ENCODE data around the gene FGFRL1. TPM values are rescaled to one million over a fixed set of nuclear protein-coding genes. Genes with fewer than 3 reads are reported as not detected.

The FGFRL1 gene
- total RNA-seq, 1 experiment from 2014 or later, result 59.5 TPM

DNA sequence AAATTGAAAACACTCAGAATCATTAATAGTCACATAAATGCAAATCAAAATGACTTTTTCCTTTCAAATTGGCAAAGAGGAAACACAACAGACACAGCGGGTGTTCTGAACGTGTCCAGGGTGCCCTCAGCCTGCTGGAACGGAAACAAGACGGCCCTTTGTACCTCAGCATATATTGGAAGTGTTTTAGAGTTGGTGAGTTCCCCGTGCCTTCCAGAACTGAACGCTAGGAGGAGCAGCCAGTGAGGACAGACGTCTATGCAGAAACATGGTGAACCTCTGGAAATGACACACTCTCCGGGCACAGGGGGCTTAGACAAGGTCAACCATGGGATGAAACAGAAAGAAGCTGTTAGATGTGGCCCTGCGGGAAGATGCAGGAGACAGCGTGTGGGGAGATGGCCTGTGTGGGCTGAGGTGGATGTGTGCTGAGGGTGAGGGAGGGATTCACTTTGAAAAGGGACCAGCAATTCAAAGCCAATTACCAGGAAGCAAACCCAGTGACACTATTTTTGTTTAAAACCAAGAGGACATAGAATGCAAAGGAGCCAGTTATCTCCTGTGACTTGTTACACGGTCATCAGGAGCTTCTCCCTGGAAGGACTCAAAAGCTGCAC, 61.5 kb downstream of the FGFRL1 start:
- POLR2A ChIA-PET (ENCODE audit: unreplicated experiment), result no interaction called here

GRCh38 chr4:1074077-1074476, 62.7 kb downstream of the FGFRL1 start:
- Histone ChIP-seq H3K9me2 (ENCODE audit: insufficient read depth) (no peaks in the 10 kb centered on the region), H2AFZ (no peak overlapping the region), H3K79me2 (ENCODE audit: low read depth) (no peaks in the 10 kb centered on the region), H4K20me1 (ENCODE audit: insufficient read depth) (no peaks in the 10 kb centered on the region), H3K4me1 (replicated peaks; ENCODE audit: insufficient read depth) (no peaks in the 10 kb centered on the region), H3K4me2 (no peak overlapping the region), H3K27ac (no peak overlapping the region), H3K36me3 (ENCODE audit: low read depth) (no peaks in the 10 kb centered on the region), H3K27me3 (ENCODE audit: insufficient read depth, low read depth) (no peaks in the 10 kb centered on the region), H3F3A (ENCODE audit: insufficient read depth, low read depth) (peaks cover 4% of the 10 kb centered on the region; the same call in 1 of the 2 replicates), H3K4me3 (no peak overlapping the region), H3K9me3 (ENCODE audit: insufficient read depth, low read depth) (no peaks in the 10 kb centered on the region)
- POLR2A ChIA-PET (ENCODE audit: unreplicated experiment), result no interaction called here
- CTCF ChIA-PET, result no interaction called here
- TF ChIP-seq CTCF (conservative IDR thresholded peaks at IDR 0.05), result no peak
- TF ChIP-seq EZH2 (IDR thresholded peaks at IDR 0.05; ENCODE audit: low read depth), result no peak
- no peak for DNase-seq
- BruUV-seq (replicated peaks), result no TSS peak
- intact Hi-C loops (cut with micrococcal nuclease; ENCODE audit: unreplicated experiment), result no loop called here

More for the DNA sequence above, 61.5 kb downstream of the FGFRL1 start:
- BruUV-seq (replicated peaks), result no TSS peak
- Histone ChIP-seq H3K4me1 (replicated peaks; ENCODE audit: insufficient read depth) (no peaks in the 10 kb centered on the region), H3K27ac (no peak overlapping the region), H3K4me3 (no peak overlapping the region), H3F3A (ENCODE audit: insufficient read depth, low read depth) (peaks cover 4% of the 10 kb centered on the region; the same call in 1 of the 2 replicates), H3K9me3 (ENCODE audit: insufficient read depth, low read depth) (no peaks in the 10 kb centered on the region), H4K20me1 (ENCODE audit: insufficient read depth) (no peaks in the 10 kb centered on the region), H2AFZ (no peak overlapping the region), H3K79me2 (ENCODE audit: low read depth) (no peaks in the 10 kb centered on the region), H3K4me2 (no peak overlapping the region), H3K9me2 (ENCODE audit: insufficient read depth) (no peaks in the 10 kb centered on the region), H3K36me3 (ENCODE audit: low read depth) (no peaks in the 10 kb centered on the region), H3K27me3 (ENCODE audit: insufficient read depth, low read depth) (no peaks in the 10 kb centered on the region)
- TF ChIP-seq CTCF (conservative IDR thresholded peaks at IDR 0.05) (peak; percentile 61), EZH2 (IDR thresholded peaks at IDR 0.05; ENCODE audit: low read depth) (no peak)
- DNase-seq, result no peak
- intact Hi-C loops (cut with micrococcal nuclease; ENCODE audit: unreplicated experiment), result no loop called here
- CTCF ChIA-PET, result no interaction called here

DNA sequence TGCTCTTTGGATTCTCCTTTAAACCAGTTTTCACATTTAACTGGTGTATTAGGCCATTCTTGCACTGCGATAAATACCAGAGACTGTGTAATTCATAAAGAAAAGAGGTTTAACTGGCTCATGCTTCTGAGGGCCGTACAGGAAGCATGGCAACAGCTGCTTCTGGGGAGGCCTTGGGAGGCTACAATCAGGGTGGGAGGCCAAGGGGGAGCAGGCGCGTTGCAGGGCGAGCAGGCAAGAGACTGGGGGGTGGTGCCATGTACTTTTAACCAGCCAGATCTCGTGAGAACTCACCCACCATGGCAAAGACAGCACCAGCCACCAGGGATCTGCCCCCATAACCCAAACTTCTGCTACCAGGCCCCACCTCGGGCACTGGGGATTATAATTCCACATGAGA, 63.8 kb downstream of the FGFRL1 start:
- H3K36me3 ChIP-seq (ENCODE audit: low read depth), result no peaks in the 10 kb centered on the region
- no TSS peak for BruUV-seq (replicated peaks)
- ChIA-PET CTCF (no interaction called here), POLR2A (ENCODE audit: unreplicated experiment) (no interaction called here)
- no peak for DNase-seq
- TF ChIP-seq CTCF (conservative IDR thresholded peaks at IDR 0.05) (no peak), EZH2 (IDR thresholded peaks at IDR 0.05; ENCODE audit: low read depth) (no peak)
- H3K27me3 ChIP-seq (ENCODE audit: insufficient read depth, low read depth), result no peaks in the 10 kb centered on the region
- no peak overlapping the region for H2AFZ ChIP-seq
- intact Hi-C loops (cut with micrococcal nuclease; ENCODE audit: unreplicated experiment), result no loop called here
- H3K4me1 ChIP-seq (replicated peaks; ENCODE audit: insufficient read depth), result no peaks in the 10 kb centered on the region
- no peak overlapping the region for H3K4me2 ChIP-seq
- H3K79me2 ChIP-seq (ENCODE audit: low read depth), result no peaks in the 10 kb centered on the region
- peaks cover 4% of the 10 kb centered on the region; the same call in 1 of the 2 replicates for H3F3A ChIP-seq (ENCODE audit: insufficient read depth, low read depth)
- H3K27ac ChIP-seq, result no peak overlapping the region
- H4K20me1 ChIP-seq (ENCODE audit: insufficient read depth), result no peaks in the 10 kb centered on the region
- H3K9me3 ChIP-seq (ENCODE audit: insufficient read depth, low read depth), result no peaks in the 10 kb centered on the region
- H3K4me3 ChIP-seq, result no peak overlapping the region
- H3K9me2 ChIP-seq (ENCODE audit: insufficient read depth), result no peaks in the 10 kb centered on the region
